HG03354 (cell line): ENCODE measurements around the gene EPHA1.

Experiments
- ATAC-seq: cut with Tn5 transposase; IDR thresholded peaks from one replicate; pipeline ENCODE4 v1.9.1; 2021; ENCODE audit warnings: mild to moderate bottlenecking; ENCODE audit not compliant: unreplicated experiment, poor library complexity, severe bottlenecking

The EPHA1 gene

GRCh38 chr7:143408686-143409561, at the start of gene EPHA1:
Gene EPHA1, minus strand, starts transcription at chr7:143408856. Its CDS starts 51 bp downstream, at chr7:143408805.
- no peak for ATAC-seq

GRCh38 chr7:143458263-143458662, 49.6 kb upstream of the EPHA1 start:
- ATAC-seq: no peak

GRCh38 chr7:143456992-143457793, 48.5 kb upstream of the EPHA1 start:
- no peak for ATAC-seq

- ATAC-seq: no peak
Measured at GRCh38 chr7:143455942-143456341, 47.3 kb upstream of the EPHA1 start.

DNA sequence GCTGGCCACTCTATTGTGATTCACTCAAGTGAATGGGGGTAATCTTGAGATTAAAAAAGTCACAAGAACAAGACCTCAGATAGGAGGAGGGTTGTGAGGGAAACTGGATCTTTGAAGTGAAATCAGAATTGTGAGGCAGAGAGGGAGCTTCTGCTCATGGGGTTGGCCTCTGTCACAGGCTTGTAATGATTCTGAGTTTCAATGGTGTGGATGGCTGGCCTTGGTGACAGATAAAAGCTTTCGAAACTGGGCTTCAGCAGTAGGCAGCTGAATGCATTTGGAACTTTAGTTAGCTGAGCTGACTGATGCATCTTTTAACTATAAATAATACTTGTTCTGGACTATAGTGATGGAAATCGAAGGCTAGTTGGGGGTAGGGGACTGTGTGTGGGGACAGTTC, 46.8 kb upstream of the EPHA1 start:
- ATAC-seq: no peak

GRCh38 chr7:143454091-143454680, 45.5 kb upstream of the EPHA1 start:
- no peak for ATAC-seq

GRCh38 chr7:143452495-143452894, 43.8 kb upstream of the EPHA1 start:
- no peak for ATAC-seq

GRCh38 chr7:143451746-143452145, 43.1 kb upstream of the EPHA1 start:
- ATAC-seq: no peak

DNA sequence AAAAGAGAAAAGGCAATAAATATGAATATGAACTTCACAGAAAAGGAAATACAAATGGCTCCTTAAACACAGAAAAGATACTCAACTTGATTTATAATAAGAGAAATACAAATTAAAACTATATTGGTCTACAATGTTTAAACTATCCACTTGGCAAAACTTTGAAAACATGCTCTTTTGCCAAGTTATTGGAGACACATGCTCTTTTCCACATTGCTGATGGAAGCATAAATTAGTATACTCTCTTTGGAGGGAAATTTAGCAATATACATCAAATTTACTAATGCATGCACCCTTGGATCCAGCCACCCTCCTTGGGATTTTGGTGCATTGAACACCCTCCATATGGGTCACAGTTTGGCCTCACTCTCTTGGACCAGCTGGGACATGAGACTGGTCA, 42.5 kb upstream of the EPHA1 start:
- no peak for ATAC-seq

- no peak for ATAC-seq
Measured at GRCh38 chr7:143449793-143450192, 41.1 kb upstream of the EPHA1 start.

DNA sequence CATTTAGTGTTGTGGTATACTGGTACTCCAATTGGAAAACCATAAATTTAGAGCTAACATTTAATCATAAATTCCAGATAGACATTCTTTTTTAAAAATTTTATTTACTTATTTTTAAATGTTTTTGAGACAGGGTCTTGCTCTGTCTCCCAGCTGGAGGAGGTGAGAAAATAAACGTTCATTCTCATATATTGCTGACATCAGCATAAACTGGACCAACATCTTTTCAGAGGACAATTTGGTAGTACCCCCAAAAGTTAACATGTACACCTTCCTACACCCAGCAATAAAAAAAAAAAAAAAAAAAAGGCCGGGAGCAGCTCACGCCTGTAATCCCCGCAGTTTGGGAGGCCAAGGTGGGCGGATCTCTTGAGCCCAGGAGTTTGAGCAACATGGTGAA, 39.8 kb upstream of the EPHA1 start:
- ATAC-seq: no peak

DNA sequence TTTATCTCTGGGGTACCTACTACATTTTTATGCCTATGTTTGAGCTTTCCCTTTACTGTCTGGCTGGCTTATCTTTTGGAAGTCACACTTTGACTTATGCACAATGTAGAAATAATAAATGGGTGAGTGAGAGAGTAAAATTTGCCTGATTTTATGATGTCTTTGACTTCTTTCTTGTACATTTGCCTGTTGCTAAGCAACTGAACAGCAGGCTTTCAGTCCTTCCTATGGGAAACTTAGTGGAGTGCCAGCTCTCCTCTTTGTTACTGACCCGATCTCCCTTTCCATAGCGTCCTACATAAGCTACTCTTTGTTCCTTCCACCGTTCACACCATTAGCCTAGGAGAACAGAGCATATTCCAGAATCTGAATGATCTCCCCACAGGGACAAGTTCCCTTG, 38.8 kb upstream of the EPHA1 start:
- ATAC-seq: no peak

DNA sequence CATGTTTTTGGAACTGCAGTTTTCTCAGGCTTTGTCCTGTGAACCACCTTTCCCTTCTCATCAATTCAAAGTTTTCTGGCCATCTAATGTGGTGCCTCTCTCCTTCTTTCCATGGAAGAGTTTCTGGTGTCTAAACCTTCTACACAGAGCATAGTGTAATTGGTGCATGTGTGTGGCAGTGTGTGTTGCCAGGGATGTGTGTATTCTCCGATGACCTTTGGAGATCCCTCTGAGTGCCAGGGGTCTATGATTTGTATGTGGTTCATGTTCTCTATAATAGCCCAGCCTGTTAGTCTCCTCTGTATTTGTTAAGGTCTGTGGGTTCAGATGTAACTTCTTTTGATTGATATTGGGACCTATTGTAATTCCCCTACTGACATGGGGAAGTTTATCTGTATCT, 36.1 kb upstream of the EPHA1 start:
- ATAC-seq: no peak

GRCh38 chr7:143444063-143444782, 35.6 kb upstream of the EPHA1 start:
- no peak for ATAC-seq

GRCh38 chr7:143443153-143443552, 34.5 kb upstream of the EPHA1 start, which contains the start of gene TAS2R60:
Gene TAS2R60, plus strand, starts transcription at chr7:143443453. Its CDS starts 0 bp downstream, at chr7:143443453.
- ATAC-seq: no peak

DNA sequence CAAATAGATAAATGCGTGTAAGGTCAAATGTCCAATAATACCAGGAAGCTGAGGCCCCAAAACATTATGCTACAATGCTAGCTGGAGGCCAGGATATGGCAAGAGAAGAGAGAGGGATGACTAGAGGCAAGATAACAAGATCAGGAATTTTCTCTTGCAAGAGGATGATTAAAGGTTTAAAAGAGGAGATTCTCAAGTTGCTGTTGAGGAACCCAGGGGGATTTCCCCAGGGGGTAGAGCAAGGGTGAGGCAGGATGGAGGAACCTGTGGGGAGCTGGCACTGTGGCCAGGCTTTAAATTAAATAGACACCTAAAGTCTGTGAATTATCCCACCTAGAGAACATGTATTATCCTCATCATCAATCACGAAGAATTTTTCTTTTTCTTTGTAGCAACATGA, 31.2 kb upstream of the EPHA1 start:
- no peak for ATAC-seq

- ATAC-seq: peak; percentile 45
Measured at GRCh38 chr7:143437578-143437977, 28.9 kb upstream of the EPHA1 start.

DNA sequence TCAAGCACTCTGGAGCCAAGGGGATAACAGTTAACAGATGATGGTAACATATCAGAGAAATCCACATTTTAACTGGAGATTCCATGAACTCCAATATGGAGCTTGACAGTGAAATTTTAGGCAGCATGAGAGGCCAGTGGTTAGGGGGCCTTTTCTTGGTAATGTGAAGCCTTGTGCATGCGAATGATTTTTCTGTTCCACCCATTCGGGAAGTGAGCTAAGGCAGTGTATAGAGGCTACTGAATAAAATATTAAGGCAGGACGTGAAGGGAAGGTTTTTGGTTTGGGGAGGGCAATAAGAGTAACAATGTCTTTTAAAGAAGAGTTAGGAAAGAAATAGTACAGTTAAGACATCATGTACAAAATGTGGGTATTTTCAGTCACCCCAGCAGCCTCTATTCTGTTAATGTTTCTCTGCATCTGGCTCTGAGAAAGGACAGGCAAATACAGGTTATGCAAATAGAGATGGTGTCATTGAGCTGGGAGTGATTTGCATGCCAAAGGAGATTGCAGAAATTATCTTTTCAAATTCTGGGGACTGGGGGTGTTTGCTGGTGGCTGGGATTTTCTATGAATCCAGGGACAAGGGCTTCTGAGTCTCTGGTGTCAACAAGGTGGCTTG, 27.8 kb upstream of the EPHA1 start:
- peak; percentile 99 for ATAC-seq

DNA sequence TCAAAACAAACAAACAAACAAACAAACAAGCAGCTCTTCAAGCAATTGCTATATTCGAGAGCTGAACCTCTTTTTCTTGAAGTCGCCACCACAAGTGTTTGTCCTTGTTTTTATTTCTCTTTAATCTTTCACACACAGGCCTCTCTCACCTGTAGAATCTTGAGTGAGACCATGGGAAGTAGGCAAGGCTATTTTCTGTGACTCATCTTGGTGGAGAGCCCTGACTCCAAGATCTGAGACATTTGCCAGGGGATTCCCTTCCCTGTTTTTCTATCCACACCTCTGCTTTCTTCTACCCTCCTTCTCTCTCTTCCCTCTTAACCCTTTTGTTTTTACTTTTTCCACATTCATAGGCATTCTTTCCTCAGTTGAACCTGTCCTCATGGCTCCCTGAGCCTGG, 26.6 kb upstream of the EPHA1 start:
- no peak for ATAC-seq
